ENCODE results near the gene PHKB.

PHKB gene

GRCh38 chr16:47561286-47561685 is 100.2 kb downstream of the PHKB start:
- Histone ChIP-seq H3K27ac (ENCODE audit: low read depth, low read length) (no peak overlapping the region), H3K9me3 (ENCODE audit: control insufficient read depth, insufficient read depth, low read length) (no peaks in the 10 kb centered on the region), H3K36me3 (ENCODE audit: control insufficient read depth, low read length) (no peaks in the 10 kb centered on the region; the same call in 1 of the 2 replicates), H3K27me3 (ENCODE audit: control insufficient read depth, low read length) (no peaks in the 10 kb centered on the region), H3K79me2 (ENCODE audit: control insufficient read depth, low read length) (no peaks in the 10 kb centered on the region), H3K9me2 (replicated peaks; ENCODE audit: control insufficient read depth, low read length) (no peaks in the 10 kb centered on the region), H3K4me2 (ENCODE audit: low read length) (no peak overlapping the region), H3K4me1 (ENCODE audit: control insufficient read depth, low read length) (no peaks in the 10 kb centered on the region), H3F3A (ENCODE audit: control insufficient read depth, insufficient read depth) (no peaks in the 10 kb centered on the region), H3K4me3 (ENCODE audit: low read length) (no peak overlapping the region), H4K20me1 (ENCODE audit: control insufficient read depth, insufficient read depth, low read depth, low read length) (no peaks in the 10 kb centered on the region)
- TF ChIP-seq EZH2phosphoT487 (IDR thresholded peaks at IDR 0.05; ENCODE audit: borderline replicate concordance, low read length) = no peak
- TF ChIP-seq CTCF (IDR thresholded peaks at IDR 0.05; ENCODE audit: low read depth, low read length, poor library complexity, severe bottlenecking) = no peak

GRCh38 chr16:47562366-47562765 is 101.2 kb downstream of the PHKB start:
- Histone ChIP-seq H3K4me1 (ENCODE audit: control insufficient read depth, low read length) (peaks cover 6% of the 10 kb centered on the region), H3K36me3 (ENCODE audit: control insufficient read depth, low read length) (no peaks in the 10 kb centered on the region; the same call in 1 of the 2 replicates), H3K4me2 (ENCODE audit: low read length) (no peak overlapping the region), H3K79me2 (ENCODE audit: control insufficient read depth, low read length) (no peaks in the 10 kb centered on the region; the same call in 1 of the 2 replicates), H3F3A (ENCODE audit: control insufficient read depth, insufficient read depth) (no peaks in the 10 kb centered on the region), H3K9me3 (ENCODE audit: control insufficient read depth, insufficient read depth, low read length) (no peaks in the 10 kb centered on the region), H3K4me3 (ENCODE audit: low read length) (no peak overlapping the region), H3K9me2 (replicated peaks; ENCODE audit: control insufficient read depth, low read length) (no peaks in the 10 kb centered on the region), H4K20me1 (ENCODE audit: control insufficient read depth, insufficient read depth, low read depth, low read length) (no peaks in the 10 kb centered on the region), H3K27ac (ENCODE audit: low read depth, low read length) (no peak overlapping the region), H3K27me3 (ENCODE audit: control insufficient read depth, low read length) (no peaks in the 10 kb centered on the region)
- no peak for TF ChIP-seq CTCF (IDR thresholded peaks at IDR 0.05; ENCODE audit: low read depth, low read length, poor library complexity, severe bottlenecking)
- no peak for TF ChIP-seq EZH2phosphoT487 (IDR thresholded peaks at IDR 0.05; ENCODE audit: borderline replicate concordance, low read length)

GRCh38 chr16:47565454-47565853 is 104.3 kb downstream of the PHKB start:
- no peaks in the 10 kb centered on the region; the same call in 1 of the 2 replicates for H3K36me3 ChIP-seq (ENCODE audit: control insufficient read depth, low read length)
- H3K27me3 ChIP-seq (ENCODE audit: control insufficient read depth, low read length) = no peaks in the 10 kb centered on the region
- no peak overlapping the region for H3K4me2 ChIP-seq (ENCODE audit: low read length)
- TF ChIP-seq EZH2phosphoT487 (IDR thresholded peaks at IDR 0.05; ENCODE audit: borderline replicate concordance, low read length) = no peak
- no peak for TF ChIP-seq CTCF (IDR thresholded peaks at IDR 0.05; ENCODE audit: low read depth, low read length, poor library complexity, severe bottlenecking)
- H3F3A ChIP-seq (ENCODE audit: control insufficient read depth, insufficient read depth) = no peaks in the 10 kb centered on the region
- no peak overlapping the region for H3K4me3 ChIP-seq (ENCODE audit: low read length)
- H3K4me1 ChIP-seq (ENCODE audit: control insufficient read depth, low read length) = peaks cover 14% of the 10 kb centered on the region
- no peaks in the 10 kb centered on the region for H3K9me2 ChIP-seq (replicated peaks; ENCODE audit: control insufficient read depth, low read length)
- H4K20me1 ChIP-seq (ENCODE audit: control insufficient read depth, insufficient read depth, low read depth, low read length) = no peaks in the 10 kb centered on the region
- H3K79me2 ChIP-seq (ENCODE audit: control insufficient read depth, low read length) = peaks cover 11% of the 10 kb centered on the region
- no peaks in the 10 kb centered on the region for H3K9me3 ChIP-seq (ENCODE audit: control insufficient read depth, insufficient read depth, low read length)
- no peak overlapping the region for H3K27ac ChIP-seq (ENCODE audit: low read depth, low read length)

All from DOHH2 (cell line).